GM12878 (cell line): Measurements from ENCODE around the gene TYSND1. TPM values are rescaled to one million over a fixed set of nuclear protein-coding genes. Genes with fewer than 3 reads are reported as not detected.

ENCODE experiments used
- BHLHE40 ChIP-seq, 2 experiments: fragments of 450-650 bp in 1 of 2; IDR thresholded peaks; 2 replicates each; pipeline ENCODE4 v1.6.1; 2011 to 2017; ENCODE audit warnings: low read depth in 2 of 2, borderline replicate concordance in 1 of 2, improper control_type of control experiment in 1 of 2, low read length in 1 of 2, mild to moderate bottlenecking in 1 of 2
- CHD1 ChIP-seq: IDR thresholded peaks from 2 replicates; pipeline ENCODE4 v1.6.1; 2012; ENCODE audit warnings: low read depth, low read length, improper control_type of control experiment
- CREB1 ChIP-seq: IDR thresholded peaks from 2 replicates; pipeline ENCODE4 v1.6.1; 2012; ENCODE audit warnings: low read depth, mild to moderate bottlenecking, inconsistent platforms
- CREM ChIP-seq: IDR thresholded peaks from 2 replicates; pipeline ENCODE4 v1.6.1; 2014; ENCODE audit warnings: antibody characterized with exemption, low read depth
- CTCF ChIP-seq, 3 experiments: IDR thresholded peaks in 2 of 3; conservative IDR thresholded peaks in 1 of 3; 2 replicates each; pipeline ENCODE4 v1.5.1; 2011; ENCODE audit warnings: low read depth in 3 of 3, low read length in 3 of 3, mild to moderate bottlenecking in 3 of 3, control low read depth in 2 of 3, moderate library complexity in 2 of 3, inconsistent platforms in 1 of 3, mixed read lengths in 1 of 3; ENCODE audit not compliant: control insufficient read depth in 2 of 3, insufficient read depth in 1 of 3; ENCODE audit errors: extremely low read depth in 1 of 3
- DPF2 ChIP-seq: fragments of 450-650 bp; IDR thresholded peaks from 2 replicates; pipeline ENCODE4 v1.6.1; 2017; ENCODE audit warnings: mild to moderate bottlenecking
- EGR1 ChIP-seq, 2 experiments: IDR thresholded peaks; 1 replicate in 1 of 2; 2 replicates in 1 of 2; pipeline ENCODE4 v1.6.1; 2011 to 2012; ENCODE audit warnings: low read depth in 2 of 2, low read length in 2 of 2, borderline replicate concordance in 1 of 2, mild to moderate bottlenecking in 1 of 2, moderate library complexity in 1 of 2
- GATAD2B ChIP-seq: fragments of 450-650 bp; conservative IDR thresholded peaks from 2 replicates; pipeline ENCODE4 v1.6.1; 2017; ENCODE audit warnings: low read depth, mild to moderate bottlenecking, moderate library complexity
- HCFC1 ChIP-seq: fragments of 150-350 bp; IDR thresholded peaks from 2 replicates; pipeline ENCODE4 v1.6.1; 2014; ENCODE audit warnings: low read length
- MAX ChIP-seq: IDR thresholded peaks from 2 replicates; pipeline ENCODE4 v1.6.1; 2012; ENCODE audit warnings: low read depth, low read length, improper control_type of control experiment
- NFYA ChIP-seq: IDR thresholded peaks from 2 replicates; pipeline ENCODE4 v1.6.1; 2011; ENCODE audit warnings: low read depth, mild to moderate bottlenecking, low read length, improper control_type of control experiment, borderline replicate concordance
- PAX5 ChIP-seq: IDR thresholded peaks from 2 replicates; pipeline ENCODE4 v1.6.1; 2011; ENCODE audit warnings: low read depth, low read length, borderline replicate concordance
- POLR2A ChIP-seq: IDR thresholded peaks from 2 replicates; pipeline ENCODE4 v1.6.1; 2011; ENCODE audit warnings: low read depth, mild to moderate bottlenecking, low read length
- RAD21 ChIP-seq: IDR thresholded peaks from 2 replicates; pipeline ENCODE4 v1.6.1; 2011; ENCODE audit warnings: mild to moderate bottlenecking, low read depth, low read length, moderate library complexity; ENCODE audit not compliant: insufficient read depth
- RELA ChIP-seq: fragments of 450-650 bp; IDR thresholded peaks from 2 replicates; pipeline ENCODE4 v1.8.0; 2014; ENCODE audit warnings: borderline replicate concordance; ENCODE audit not compliant: partially characterized antibody
- SIN3A ChIP-seq: IDR thresholded peaks from 2 replicates; pipeline ENCODE4 v1.6.1; 2012; ENCODE audit warnings: low read depth, low read length, improper control_type of control experiment
- SMARCA5 ChIP-seq: fragments of 450-650 bp; IDR thresholded peaks from 2 replicates; pipeline ENCODE4 v1.6.1; 2017; ENCODE audit warnings: mild to moderate bottlenecking
- polyA plus RNA-seq, 11 experiments: library from polyadenylated mRNA; depleted of rRNA in 4 of 11; unstranded in 6 of 11; stranded (reverse) in 5 of 11; fragments of >200 nt; fragmentation: Nextera tagmentation in 4 of 11; fragmentation: Illumina TruSeq in 1 of 11; extraction: Ambion mirVana in 4 of 11; extraction: Trizol in 1 of 11; gene quantifications; 1 replicate in 1 of 11; 2 replicates in 10 of 11; pipeline versions ENCODE4 v1.2.1 to v1.2.3, GENCODE V29; 2011 to 2016; ENCODE audit warnings: inconsistent platforms in 2 of 11, missing spikeins in 2 of 11, low read depth in 1 of 11
- total RNA-seq, 4 experiments: library from RNA; depleted of rRNA in 3 of 4; stranded (reverse); fragments of >200 nt in 3 of 4; fragmentation: Illumina TruSeq in 1 of 4; extraction: Trizol in 1 of 4; gene quantifications; 2 replicates each; pipeline versions ENCODE4 v1.2.1 to v1.2.3, GENCODE V29; 2013 to 2021
- TF ChIP-seq, protein P1 (sequence below): fragments of 450-650 bp; IDR thresholded peaks from 2 replicates; pipeline ENCODE4 v1.6.1; 2017; ENCODE audit warnings: mild to moderate bottlenecking, moderate library complexity
- TF ChIP-seq, protein P2 (sequence below): fragments of 450-650 bp; IDR thresholded peaks from 2 replicates; pipeline ENCODE4 v1.6.1; 2018; ENCODE audit warnings: mild to moderate bottlenecking, low read depth, moderate library complexity; ENCODE audit not compliant: partially characterized antibody

Gene TYSND1
- total and polyA plus RNA-seq, 10 of the 15 experiments (the other 5 are each of a cell fraction or from before 2014, with no cell fraction given): 1.9 to 21.4 (median 12.0) TPM

GRCh38 chr10:70145666-70146488 lies 623 bp downstream of the TYSND1 start (continued):
- TF ChIP-seq, protein P1, sequence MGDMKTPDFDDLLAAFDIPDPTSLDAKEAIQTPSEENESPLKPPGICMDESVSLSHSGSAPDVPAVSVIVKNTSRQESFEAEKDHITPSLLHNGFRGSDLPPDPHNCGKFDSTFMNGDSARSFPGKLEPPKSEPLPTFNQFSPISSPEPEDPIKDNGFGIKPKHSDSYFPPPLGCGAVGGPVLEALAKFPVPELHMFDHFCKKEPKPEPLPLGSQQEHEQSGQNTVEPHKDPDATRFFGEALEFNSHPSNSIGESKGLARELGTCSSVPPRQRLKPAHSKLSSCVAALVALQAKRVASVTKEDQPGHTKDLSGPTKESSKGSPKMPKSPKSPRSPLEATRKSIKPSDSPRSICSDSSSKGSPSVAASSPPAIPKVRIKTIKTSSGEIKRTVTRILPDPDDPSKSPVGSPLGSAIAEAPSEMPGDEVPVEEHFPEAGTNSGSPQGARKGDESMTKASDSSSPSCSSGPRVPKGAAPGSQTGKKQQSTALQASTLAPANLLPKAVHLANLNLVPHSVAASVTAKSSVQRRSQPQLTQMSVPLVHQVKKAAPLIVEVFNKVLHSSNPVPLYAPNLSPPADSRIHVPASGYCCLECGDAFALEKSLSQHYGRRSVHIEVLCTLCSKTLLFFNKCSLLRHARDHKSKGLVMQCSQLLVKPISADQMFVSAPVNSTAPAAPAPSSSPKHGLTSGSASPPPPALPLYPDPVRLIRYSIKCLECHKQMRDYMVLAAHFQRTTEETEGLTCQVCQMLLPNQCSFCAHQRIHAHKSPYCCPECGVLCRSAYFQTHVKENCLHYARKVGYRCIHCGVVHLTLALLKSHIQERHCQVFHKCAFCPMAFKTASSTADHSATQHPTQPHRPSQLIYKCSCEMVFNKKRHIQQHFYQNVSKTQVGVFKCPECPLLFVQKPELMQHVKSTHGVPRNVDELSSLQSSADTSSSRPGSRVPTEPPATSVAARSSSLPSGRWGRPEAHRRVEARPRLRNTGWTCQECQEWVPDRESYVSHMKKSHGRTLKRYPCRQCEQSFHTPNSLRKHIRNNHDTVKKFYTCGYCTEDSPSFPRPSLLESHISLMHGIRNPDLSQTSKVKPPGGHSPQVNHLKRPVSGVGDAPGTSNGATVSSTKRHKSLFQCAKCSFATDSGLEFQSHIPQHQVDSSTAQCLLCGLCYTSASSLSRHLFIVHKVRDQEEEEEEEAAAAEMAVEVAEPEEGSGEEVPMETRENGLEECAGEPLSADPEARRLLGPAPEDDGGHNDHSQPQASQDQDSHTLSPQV: peak; percentile 46; the same call in 1 of the 2 replicates
- TF ChIP-seq GATAD2B (peak; percentile 37), CHD1 (peak; percentile 56; the same call in 1 of the 2 replicates), MAX (peak; percentile 77), DPF2 (peak; percentile 73), PAX5 (no peak; the same call in 1 of the 2 replicates), SIN3A (peak; percentile 24; the same call in 1 of the 2 replicates), POLR2A (peak; percentile 79), RAD21 (peak; percentile 13; the same call in 1 of the 2 replicates), EGR1 (IDR thresholded peaks at IDR 0.05; ENCODE audit: borderline replicate concordance in 1 of 2, low read depth in 2 of 2, low read length in 2 of 2) (peak in 1 of 2 experiments; percentile 48; a peak in 1 of 3 replicates), SMARCA5 (peak; percentile 96), CREB1 (0 out of 2 replicates have a peak, but pooled peaks have one; percentile 40), BHLHE40 (IDR thresholded peaks at IDR 0.05; ENCODE audit: borderline replicate concordance in 1 of 2, low read depth in 2 of 2, low read length in 1 of 2) (peak; percentile 87 to 98), NFYA (no peak), CTCF (IDR thresholded peaks at IDR 0.05 in 2 of 3, conservative IDR thresholded peaks at IDR 0.05 in 1 of 3; ENCODE audit: control insufficient read depth in 2 of 3, extremely low read depth in 1 of 3, insufficient read depth in 1 of 3, low read depth in 3 of 3, low read length in 3 of 3) (peak; percentile 56 to 58 (median 56); a peak in 5 of 6 replicates), CREM (peak; percentile 25; the same call in 1 of the 2 replicates), HCFC1 (no peak; the same call in 1 of the 2 replicates), RELA (no peak)
- TF ChIP-seq, protein P2, sequence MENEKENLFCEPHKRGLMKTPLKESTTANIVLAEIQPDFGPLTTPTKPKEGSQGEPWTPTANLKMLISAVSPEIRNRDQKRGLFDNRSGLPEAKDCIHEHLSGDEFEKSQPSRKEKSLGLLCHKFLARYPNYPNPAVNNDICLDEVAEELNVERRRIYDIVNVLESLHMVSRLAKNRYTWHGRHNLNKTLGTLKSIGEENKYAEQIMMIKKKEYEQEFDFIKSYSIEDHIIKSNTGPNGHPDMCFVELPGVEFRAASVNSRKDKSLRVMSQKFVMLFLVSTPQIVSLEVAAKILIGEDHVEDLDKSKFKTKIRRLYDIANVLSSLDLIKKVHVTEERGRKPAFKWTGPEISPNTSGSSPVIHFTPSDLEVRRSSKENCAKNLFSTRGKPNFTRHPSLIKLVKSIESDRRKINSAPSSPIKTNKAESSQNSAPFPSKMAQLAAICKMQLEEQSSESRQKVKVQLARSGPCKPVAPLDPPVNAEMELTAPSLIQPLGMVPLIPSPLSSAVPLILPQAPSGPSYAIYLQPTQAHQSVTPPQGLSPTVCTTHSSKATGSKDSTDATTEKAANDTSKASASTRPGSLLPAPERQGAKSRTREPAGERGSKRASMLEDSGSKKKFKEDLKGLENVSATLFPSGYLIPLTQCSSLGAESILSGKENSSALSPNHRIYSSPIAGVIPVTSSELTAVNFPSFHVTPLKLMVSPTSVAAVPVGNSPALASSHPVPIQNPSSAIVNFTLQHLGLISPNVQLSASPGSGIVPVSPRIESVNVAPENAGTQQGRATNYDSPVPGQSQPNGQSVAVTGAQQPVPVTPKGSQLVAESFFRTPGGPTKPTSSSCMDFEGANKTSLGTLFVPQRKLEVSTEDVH: no peak
